ENCODE results near the gene LEPROT.

DNA sequence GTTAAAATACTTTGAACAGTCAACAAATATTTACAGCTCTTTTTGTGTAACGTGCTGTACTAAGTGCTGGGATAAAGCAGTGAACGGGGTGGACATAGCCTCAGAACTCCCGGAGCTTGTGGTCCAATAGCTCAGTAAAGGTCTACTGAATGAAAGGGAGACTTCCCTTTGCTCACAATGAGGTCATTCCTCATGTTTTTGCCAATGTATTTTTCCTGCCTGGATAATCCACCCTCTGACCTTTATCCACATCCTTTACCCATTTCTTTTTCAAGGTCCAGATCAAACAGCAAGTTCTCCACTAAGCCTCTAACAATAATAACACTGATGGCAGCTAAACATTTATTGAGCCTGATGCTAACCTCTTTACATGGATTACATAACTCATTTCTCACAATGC, 55.9 kb downstream of the LEPROT start:
- TF ChIP-seq ZNF274 (IDR thresholded peaks at IDR 0.05; ENCODE audit: low read depth, low read length) = no peak
- no peak for TF ChIP-seq SUZ12 (IDR thresholded peaks at IDR 0.05; ENCODE audit: extremely low read depth, insufficient read depth, insufficient read length)
